Endometrial microvascular endothelial cells (primary cell): ENCODE measurements around the gene SLC9B2. TPM values are rescaled to one million over a fixed set of nuclear protein-coding genes. Genes with fewer than 3 reads are reported as not detected.

Source experiments
- in situ Hi-C: cut with HindIII; loops from 2 replicates; pipeline ENCODE4 v1.10.0; 2017; ENCODE audit warnings: low sequenced_read_pairs, low pct_unique_long_range_greater_than_20kb; ENCODE audit errors: inconsistent ontology term
- total RNA-seq: library from RNA; depleted of rRNA; stranded (reverse); fragments of >200 nt; gene quantifications from one replicate; pipeline ENCODE4 v1.2.3, GENCODE V29; 2015; ENCODE audit errors: inconsistent ontology term

The SLC9B2 gene
- 21.4 TPM for total RNA-seq

GRCh38 chr4:103076747-103077347, at the start of gene SLC9B2:
Gene SLC9B2, minus strand, starts transcription at chr4:103076761. Its CDS starts 9,211 bp downstream, at chr4:103067550.
- in situ Hi-C loops: no loop called here

DNA sequence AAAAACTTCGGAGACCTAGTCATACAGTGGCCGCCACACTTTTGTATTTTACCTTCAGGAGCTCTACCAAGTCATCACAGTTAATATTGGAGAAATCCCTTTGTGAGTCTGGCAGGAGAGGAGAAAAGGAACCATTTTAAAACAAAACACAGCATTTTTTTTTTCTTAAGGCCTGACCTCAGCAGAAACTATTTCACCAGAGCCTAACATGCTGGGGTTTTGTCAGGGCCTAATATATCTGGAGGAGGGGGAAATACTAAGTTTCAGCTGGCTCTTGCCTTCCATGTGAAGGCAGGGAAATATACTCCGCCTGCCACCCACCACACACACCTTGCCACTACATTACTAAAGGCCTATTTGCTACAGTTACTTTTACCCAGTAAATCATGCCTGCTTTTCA, 49.6 kb upstream of the SLC9B2 start:
- in situ Hi-C loops: no loop called here

DNA sequence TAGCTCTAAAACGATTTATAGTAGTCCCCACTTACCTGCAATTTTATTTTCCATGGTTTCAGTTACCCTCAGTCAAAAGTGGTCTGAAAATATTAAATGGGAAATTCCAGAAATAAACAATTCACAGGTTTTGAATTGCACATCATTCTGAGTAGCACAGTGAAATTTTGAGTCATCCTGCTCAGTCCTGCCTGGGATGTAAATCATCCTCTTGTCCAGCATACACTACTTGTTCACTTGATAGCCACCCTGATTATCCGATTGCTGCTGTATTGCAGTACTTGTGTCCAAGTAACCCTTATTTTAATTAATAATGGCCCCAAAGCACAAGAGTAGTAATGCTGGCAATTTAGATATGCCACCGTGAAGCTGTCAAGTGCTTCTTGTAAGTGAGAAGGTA, 46.6 kb upstream of the SLC9B2 start:
- in situ Hi-C loops: no loop called here

- in situ Hi-C loops: no loop called here
Observed at GRCh38 chr4:103118166-103118565, 41.6 kb upstream of the SLC9B2 start.

GRCh38 chr4:103111598-103111997, 35.0 kb upstream of the SLC9B2 start:
- in situ Hi-C loops: no loop called here

DNA sequence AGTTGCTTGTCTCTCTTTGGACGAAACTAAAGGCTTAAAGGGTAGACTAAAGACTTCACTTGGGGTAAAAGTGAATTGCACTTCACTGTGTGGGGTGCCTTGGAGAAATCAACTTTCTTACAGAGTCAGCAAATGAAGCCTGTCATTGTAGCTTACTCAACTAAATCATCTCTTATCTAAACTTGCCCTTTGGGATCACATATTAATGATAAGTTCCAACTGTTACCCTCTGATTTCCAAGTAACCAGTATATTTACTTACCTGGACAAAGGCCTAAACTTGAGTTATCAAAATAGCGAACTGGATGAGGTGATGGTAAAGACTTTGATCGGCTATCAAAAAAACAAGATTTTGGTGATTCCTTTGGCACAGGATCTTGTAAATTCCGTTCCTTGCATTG, 32.0 kb upstream of the SLC9B2 start:
- in situ Hi-C loops: no loop called here

DNA sequence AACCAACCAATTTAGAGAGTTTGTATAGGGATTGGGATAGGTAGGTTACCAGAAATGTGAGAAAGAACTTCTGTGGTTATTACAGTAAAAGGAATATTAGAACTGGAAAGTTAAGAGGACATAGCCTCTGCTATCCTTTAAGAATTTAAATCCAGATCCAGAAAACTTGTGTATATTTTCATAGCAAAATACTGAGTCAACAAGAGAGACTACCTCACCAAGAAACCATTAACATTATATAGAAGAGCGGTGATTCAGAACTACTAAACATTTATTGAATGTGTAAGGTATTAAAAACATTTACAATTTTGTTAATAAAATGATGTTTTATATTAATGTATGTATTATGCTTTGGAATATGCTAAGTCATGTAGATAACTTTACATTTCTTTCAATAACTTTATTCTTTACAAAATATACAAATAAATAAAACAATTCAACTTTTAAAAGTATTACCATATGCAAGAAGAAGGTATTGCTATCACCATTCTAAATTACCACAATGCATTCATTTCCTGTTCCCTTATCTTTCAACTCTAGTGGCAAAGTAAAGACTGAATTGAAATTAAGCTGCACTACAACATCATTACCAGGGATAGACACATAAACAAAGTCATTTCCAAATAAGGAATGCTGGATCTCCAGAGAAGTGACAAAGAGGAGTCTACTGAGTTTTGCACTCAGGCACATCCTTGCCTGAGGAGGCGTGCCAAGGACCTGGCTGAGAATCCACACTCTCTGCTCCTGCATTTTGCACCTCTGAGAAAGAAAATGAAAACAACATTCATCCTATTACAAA, 29.2 kb upstream of the SLC9B2 start:
- in situ Hi-C loops: no loop called here

DNA sequence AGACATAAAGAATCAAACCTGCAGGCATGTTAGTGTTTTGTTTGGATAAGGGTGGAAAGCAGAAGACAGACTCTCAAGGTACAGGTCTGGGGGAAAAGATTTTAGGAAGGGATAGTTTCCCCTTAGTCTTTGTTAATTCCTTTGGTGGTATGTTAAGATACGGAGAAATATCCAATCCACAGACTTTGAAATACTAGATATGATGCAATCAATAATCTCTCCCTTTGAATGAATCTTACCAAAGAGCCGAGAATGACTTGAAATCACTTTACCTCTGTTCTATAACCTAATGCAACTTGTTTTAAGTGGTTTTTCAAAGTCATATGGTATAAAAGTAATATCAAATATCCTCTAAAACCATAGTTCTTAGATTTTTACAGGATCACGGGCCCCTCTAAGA, 28.3 kb upstream of the SLC9B2 start:
- in situ Hi-C loops: no loop called here

- in situ Hi-C loops: no loop called here
Observed at GRCh38 chr4:103100691-103101090, 24.1 kb upstream of the SLC9B2 start.

GRCh38 chr4:103099691-103100392, 23.3 kb upstream of the SLC9B2 start, which contains the start of gene BDH2:
Gene BDH2, minus strand, starts transcription at chr4:103099834. Its CDS starts 3,580 bp downstream, at chr4:103096254.
- in situ Hi-C loops: no loop called here

DNA sequence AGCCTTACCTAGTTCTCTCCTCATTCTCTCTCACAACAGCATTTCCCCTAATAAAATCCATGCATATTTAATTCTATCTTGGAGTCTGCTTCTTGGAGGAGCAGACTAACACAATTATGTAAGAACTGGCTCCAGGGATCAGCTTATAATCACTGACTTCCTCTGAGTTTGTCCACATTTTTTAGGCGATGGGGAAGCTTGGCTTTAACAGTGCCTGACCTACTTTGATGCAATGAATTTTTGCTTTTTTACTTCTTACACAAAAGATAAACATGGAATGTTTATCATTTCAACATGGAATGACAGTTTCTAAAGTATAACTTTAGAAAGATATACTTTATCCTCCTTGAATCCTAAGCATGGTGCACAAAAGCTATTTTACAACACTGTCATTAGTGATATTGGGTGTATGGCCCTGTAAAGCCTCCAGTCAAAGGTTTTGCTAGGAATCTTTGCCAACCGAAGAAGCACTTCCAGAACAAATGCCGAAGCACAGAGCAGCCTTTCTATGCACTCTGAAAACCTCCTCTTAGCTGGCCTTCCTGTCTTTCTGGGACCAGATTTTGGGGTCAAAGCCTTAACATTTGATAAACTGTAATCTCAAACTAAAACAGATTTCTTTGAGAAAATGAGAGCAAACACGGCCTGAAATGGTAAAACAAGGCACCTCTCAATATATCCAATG, 22.3 kb upstream of the SLC9B2 start:
- in situ Hi-C loops: no loop called here

GRCh38 chr4:103098341-103098740, 21.8 kb upstream of the SLC9B2 start:
- in situ Hi-C loops: no loop called here

GRCh38 chr4:103097112-103097511, 20.6 kb upstream of the SLC9B2 start:
- in situ Hi-C loops: no loop called here

GRCh38 chr4:103095080-103095479, 18.5 kb upstream of the SLC9B2 start:
- in situ Hi-C loops: no loop called here

GRCh38 chr4:103092245-103092644, 15.7 kb upstream of the SLC9B2 start:
- in situ Hi-C loops: no loop called here

DNA sequence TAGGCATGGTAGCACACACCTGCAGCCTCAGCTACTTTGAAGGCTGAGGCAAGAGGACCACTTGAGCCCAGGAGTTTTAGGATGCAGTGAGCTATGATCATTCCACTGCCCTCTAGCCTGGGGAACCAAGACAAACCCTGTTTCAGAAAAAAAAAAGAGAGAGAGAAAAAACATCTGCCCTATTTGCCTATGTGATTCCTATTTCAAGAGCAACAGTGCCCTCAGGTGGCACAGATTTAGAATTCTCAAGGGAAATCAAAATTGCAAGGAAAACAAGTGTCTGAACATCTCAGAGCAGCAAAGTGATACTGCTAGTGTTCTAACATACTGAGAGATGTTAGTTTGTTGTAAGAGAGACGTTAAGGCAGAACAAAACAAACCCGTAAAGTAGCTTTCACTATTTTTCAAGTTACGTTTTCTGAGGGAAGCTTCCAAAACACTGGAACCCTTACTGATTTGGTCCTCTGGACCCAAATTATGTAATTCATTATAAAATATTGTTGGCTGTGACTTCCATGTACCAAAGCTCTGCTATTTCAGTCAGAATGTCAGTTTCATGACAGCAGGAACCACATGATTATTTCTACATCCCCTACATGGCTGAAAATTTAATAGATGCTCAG, 15.2 kb upstream of the SLC9B2 start:
- in situ Hi-C loops: no loop called here

DNA sequence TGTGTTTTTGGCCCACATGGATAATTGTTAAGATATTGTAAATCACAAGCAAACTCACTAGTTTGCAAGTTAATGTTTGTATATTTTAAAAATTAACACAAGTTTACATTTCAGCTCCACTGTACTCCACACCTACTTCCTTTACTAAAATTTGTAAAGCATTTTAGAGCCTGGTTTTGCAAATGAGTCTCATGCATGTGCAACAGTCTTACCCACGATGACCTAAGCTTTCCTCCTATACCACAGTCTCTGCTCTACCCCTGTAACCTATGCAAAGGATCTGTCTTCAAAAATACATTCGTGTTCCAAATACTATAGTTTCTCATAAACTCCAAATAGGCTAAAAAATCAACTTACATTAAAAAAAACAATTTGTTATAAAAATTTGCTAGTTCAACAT, 12.9 kb upstream of the SLC9B2 start:
- in situ Hi-C loops: no loop called here

GRCh38 chr4:103086551-103086950, 10.0 kb upstream of the SLC9B2 start:
- in situ Hi-C loops: no loop called here
